Measurements from ENCODE around the gene RAB24. TPM values are rescaled to one million over a fixed set of nuclear protein-coding genes. Genes with fewer than 3 reads are reported as not detected.
"Not testable (repeated sequence)": the region's sequence is repeated elsewhere in the genome, so short reads cannot be mapped to it uniquely, and the experiment has no call there.

The RAB24 gene
- total RNA-seq, 1 experiment from 2014 or later, result 40.3 TPM

GRCh38 chr5:177307544-177308363 lies 4.2 kb upstream of the RAB24 start:
- intact Hi-C loops (cut with micrococcal nuclease), result loop anchor here (2.0 kb wide), 1 partner anchor 147 kb away; no protein-coding TSS in a partner anchor
- BruUV-seq (replicated peaks), result no TSS peak

GRCh38 chr5:177306674-177307543 lies 3.4 kb upstream of the RAB24 start:
- peaks cover 4% of the 10 kb centered on the region for H3F3A ChIP-seq (ENCODE audit: low read length, unreplicated experiment)
- H3K27ac ChIP-seq (ENCODE audit: low read length), result no peak overlapping the region
- ATAC-seq, result no peak
- peaks cover 22% of the 10 kb centered on the region for H4K20me1 ChIP-seq (ENCODE audit: low read length)
- no peaks in the 10 kb centered on the region for H3K27me3 ChIP-seq (ENCODE audit: low read length)
- H3K36me3 ChIP-seq (ENCODE audit: low read depth, low read length), result peaks cover 18% of the 10 kb centered on the region; the same call in 1 of the 2 replicates
- intact Hi-C loops (cut with micrococcal nuclease), result no loop called here
- H3K9me3 ChIP-seq (ENCODE audit: low read length), result no peaks in the 10 kb centered on the region
- H3K4me1 ChIP-seq (ENCODE audit: insufficient read depth, low read length), result peaks cover 40% of the 10 kb centered on the region
- peaks cover 69% of the 10 kb centered on the region for H3K79me2 ChIP-seq (ENCODE audit: low read length)
- H3K4me2 ChIP-seq (ENCODE audit: low read length), result no peak overlapping the region
- no peaks in the 10 kb centered on the region for H3K9me2 ChIP-seq (replicated peaks; ENCODE audit: low read length)
- POLR2A ChIA-PET (ENCODE audit: unreplicated experiment), result no interaction called here
- H3K9ac ChIP-seq (ENCODE audit: low read length), result no peak overlapping the region
- DNase-seq, result no peak
- CTCF ChIA-PET, result no interaction called here
- no peak overlapping the region for H3K4me3 ChIP-seq (ENCODE audit: low read length)
- no peak for TF ChIP-seq EZH2 (IDR thresholded peaks at IDR 0.05; ENCODE audit: low read length, unreplicated experiment)
- TF ChIP-seq EZH2phosphoT487 (IDR thresholded peaks at IDR 0.05; ENCODE audit: borderline replicate concordance, low read length), result no peak
- no peak for TF ChIP-seq CTCF (conservative IDR thresholded peaks at IDR 0.05; ENCODE audit: low read depth, low read length)
- BruUV-seq (replicated peaks), result no TSS peak
- H2AFZ ChIP-seq (ENCODE audit: low read length), result no peak overlapping the region

More at GRCh38 chr5:177307544-177308363, 4.2 kb upstream of the RAB24 start:
- Histone ChIP-seq H3K79me2 (ENCODE audit: low read length) (peaks cover 63% of the 10 kb centered on the region), H4K20me1 (ENCODE audit: low read length) (peaks cover 17% of the 10 kb centered on the region), H3K4me3 (ENCODE audit: low read length) (no peak overlapping the region), H3K36me3 (ENCODE audit: low read depth, low read length) (peaks cover 18% of the 10 kb centered on the region; the same call in 1 of the 2 replicates), H3K9me3 (ENCODE audit: low read length) (no peaks in the 10 kb centered on the region), H3K4me1 (ENCODE audit: insufficient read depth, low read length) (peaks cover 35% of the 10 kb centered on the region), H3K27ac (ENCODE audit: low read length) (no peak overlapping the region), H3K4me2 (ENCODE audit: low read length) (no peak overlapping the region), H3F3A (ENCODE audit: low read length, unreplicated experiment) (no peaks in the 10 kb centered on the region), H2AFZ (ENCODE audit: low read length) (no peak overlapping the region), H3K27me3 (ENCODE audit: low read length) (no peaks in the 10 kb centered on the region), H3K9me2 (replicated peaks; ENCODE audit: low read length) (no peaks in the 10 kb centered on the region), H3K9ac (ENCODE audit: low read length) (no peak overlapping the region)
- ChIA-PET POLR2A (ENCODE audit: unreplicated experiment) (no interaction called here), CTCF (no interaction called here)
- DNase-seq (no peak), ATAC-seq (no peak)
- TF ChIP-seq EZH2 (IDR thresholded peaks at IDR 0.05; ENCODE audit: low read length, unreplicated experiment) (no peak), CTCF (conservative IDR thresholded peaks at IDR 0.05; ENCODE audit: low read depth, low read length) (no peak), EZH2phosphoT487 (IDR thresholded peaks at IDR 0.05; ENCODE audit: borderline replicate concordance, low read length) (no peak)

GRCh38 chr5:177306103-177306640 lies 2.7 kb upstream of the RAB24 start:
- Histone ChIP-seq H3K4me2 (ENCODE audit: low read length) (peak overlapping the region; percentile 97), H3K79me2 (ENCODE audit: low read length) (peaks cover 65% of the 10 kb centered on the region), H3K4me3 (ENCODE audit: low read length) (peak overlapping the region; percentile 86), H3K36me3 (ENCODE audit: low read depth, low read length) (peaks cover 18% of the 10 kb centered on the region; the same call in 1 of the 2 replicates), H4K20me1 (ENCODE audit: low read length) (peaks cover 24% of the 10 kb centered on the region), H3K27ac (ENCODE audit: low read length) (peak overlapping the region; percentile 18; the same call in 1 of the 2 replicates), H3K4me1 (ENCODE audit: insufficient read depth, low read length) (peaks cover 45% of the 10 kb centered on the region)
- CTCF ChIA-PET; H3K9me3 ChIP-seq (ENCODE audit: low read length); H3F3A ChIP-seq (ENCODE audit: low read length, unreplicated experiment); H3K9me2 ChIP-seq (replicated peaks; ENCODE audit: low read length); POLR2A ChIA-PET (ENCODE audit: unreplicated experiment); ATAC-seq; intact Hi-C loops (cut with micrococcal nuclease); H3K9ac ChIP-seq (ENCODE audit: low read length); H2AFZ ChIP-seq (ENCODE audit: low read length); BruUV-seq (replicated peaks); H3K27me3 ChIP-seq (ENCODE audit: low read length): not testable (repeated sequence)
- DNase-seq, result peak; percentile 59

Measured in PC-3 (cell line).